Measurements from ENCODE around the gene AGRN.
"Not testable (repeated sequence)": the region's sequence is repeated elsewhere in the genome, so short reads cannot be mapped to it uniquely, and the experiment has no call there.

Gene AGRN

GRCh38 chr1:993379-993995, 26.4 kb upstream of the AGRN start:
- H3K4me3 ChIP-seq (ENCODE audit: low read length) = no peak overlapping the region
- no peak for TF ChIP-seq ZNF274 (IDR thresholded peaks at IDR 0.05; ENCODE audit: low read depth, low read length)

GRCh38 chr1:994546-994945, 25.4 kb upstream of the AGRN start:
- not testable (repeated sequence) for H3K4me3 ChIP-seq (ENCODE audit: low read length)

GRCh38 chr1:995665-996633, 24.0 kb upstream of the AGRN start:
- H3K4me3 ChIP-seq (ENCODE audit: low read length) = no peak overlapping the region
- no peak for TF ChIP-seq ZNF274 (IDR thresholded peaks at IDR 0.05; ENCODE audit: low read depth, low read length)

- no peak for TF ChIP-seq ZNF274 (IDR thresholded peaks at IDR 0.05; ENCODE audit: low read depth, low read length)
- no peak overlapping the region for H3K4me3 ChIP-seq (ENCODE audit: low read length)
Observed at GRCh38 chr1:996851-997712, 22.8 kb upstream of the AGRN start.

- no peak for TF ChIP-seq ZNF274 (IDR thresholded peaks at IDR 0.05; ENCODE audit: low read depth, low read length)
- no peak overlapping the region for H3K4me3 ChIP-seq (ENCODE audit: low read length)
Observed at GRCh38 chr1:997713-997992, 22.3 kb upstream of the AGRN start.

GRCh38 chr1:997993-998744, 21.8 kb upstream of the AGRN start:
- no peak overlapping the region for H3K4me3 ChIP-seq (ENCODE audit: low read length)

GRCh38 chr1:998745-998994, 21.2 kb upstream of the AGRN start:
- no peak overlapping the region; the same call in 1 of the 2 replicates for H3K4me3 ChIP-seq (ENCODE audit: low read length)
- no peak for TF ChIP-seq ZNF274 (IDR thresholded peaks at IDR 0.05; ENCODE audit: low read depth, low read length)

More at GRCh38 chr1:997993-998744, 21.8 kb upstream of the AGRN start:
- no peak for TF ChIP-seq ZNF274 (IDR thresholded peaks at IDR 0.05; ENCODE audit: low read depth, low read length)

- TF ChIP-seq ZNF274 (IDR thresholded peaks at IDR 0.05; ENCODE audit: low read depth, low read length) = no peak
- H3K4me3 ChIP-seq (ENCODE audit: low read length) = peak overlapping the region; percentile 16; the same call in 1 of the 2 replicates
Observed at GRCh38 chr1:998995-999724, 20.8 kb upstream of the AGRN start.

- TF ChIP-seq ZNF274 (IDR thresholded peaks at IDR 0.05; ENCODE audit: low read depth, low read length) = no peak
- H3K4me3 ChIP-seq (ENCODE audit: low read length) = peak within 1 kb of the TSS; percentile 57
Observed at GRCh38 chr1:999725-1000356, 20.1 kb upstream of the AGRN start, which contains the start of gene HES4. Gene HES4, minus strand, starts transcription at chr1:1000097. Its CDS starts 124 bp downstream, at chr1:999973.

- TF ChIP-seq ZNF274 (IDR thresholded peaks at IDR 0.05; ENCODE audit: low read depth, low read length) = no peak
- H3K4me3 ChIP-seq (ENCODE audit: low read length) = peak overlapping the region; percentile 57
Observed at GRCh38 chr1:1000357-1001056, 19.4 kb upstream of the AGRN start.

- no peak for TF ChIP-seq ZNF274 (IDR thresholded peaks at IDR 0.05; ENCODE audit: low read depth, low read length)
- H3K4me3 ChIP-seq (ENCODE audit: low read length) = peak overlapping the region; percentile 57
Observed at GRCh38 chr1:1001057-1001783, 18.7 kb upstream of the AGRN start.

Data from GM08714 (cell line).